GM18520 (cell line): Measurements from ENCODE around the gene LSM2.
"Not testable (repeated sequence)": the region's sequence is repeated elsewhere in the genome, so short reads cannot be mapped to it uniquely, and the experiment has no call there.

Experiments
- ATAC-seq: cut with Tn5 transposase; IDR thresholded peaks from one replicate; pipeline ENCODE4 v1.9.1; 2021; ENCODE audit not compliant: unreplicated experiment

The LSM2 gene

DNA sequence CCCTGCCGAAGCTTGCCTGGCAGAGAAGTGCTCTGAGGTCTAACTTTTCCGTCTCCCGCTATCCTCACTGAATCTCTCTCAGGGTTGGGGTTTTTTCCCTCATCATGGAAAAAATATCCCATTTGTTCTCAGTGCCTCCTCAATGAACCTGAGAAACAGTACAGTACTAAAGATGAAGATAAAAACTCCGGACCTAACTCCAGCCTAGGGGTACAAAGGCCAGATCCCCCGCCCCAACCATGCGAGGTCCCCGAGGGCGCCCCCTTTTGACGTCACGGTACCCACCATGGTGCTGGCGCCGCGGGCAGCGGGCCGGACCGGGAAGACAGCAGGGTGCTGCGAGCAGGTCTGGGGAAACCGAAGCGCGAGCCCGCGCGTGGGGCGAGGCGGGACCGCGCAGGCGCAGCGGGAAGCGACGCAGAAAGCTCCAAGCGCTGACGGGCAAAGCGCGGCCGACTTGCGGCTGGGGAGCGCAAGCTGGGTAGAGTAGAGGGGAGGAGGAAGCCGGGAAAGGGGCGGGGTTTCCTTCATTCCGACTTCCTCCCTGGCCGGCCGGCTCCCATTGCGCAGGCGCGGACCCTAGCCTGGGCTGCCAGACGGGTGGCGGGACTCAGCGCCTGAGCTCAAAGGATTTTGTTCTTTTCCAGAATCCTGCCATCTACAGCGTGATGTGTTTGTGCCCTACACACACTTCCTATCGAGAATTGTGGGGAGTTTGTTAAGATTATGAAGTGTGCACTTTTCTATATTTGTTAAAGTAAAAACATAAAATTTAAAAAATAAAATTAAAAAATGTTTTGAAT lies at the start of gene LSM2:
TSS of gene LSM2 (minus strand) at position 497 of the 803 bp plus-strand sequence. CDS start at position 288, 209 bp downstream.
- ATAC-seq, result peak; percentile 87

DNA sequence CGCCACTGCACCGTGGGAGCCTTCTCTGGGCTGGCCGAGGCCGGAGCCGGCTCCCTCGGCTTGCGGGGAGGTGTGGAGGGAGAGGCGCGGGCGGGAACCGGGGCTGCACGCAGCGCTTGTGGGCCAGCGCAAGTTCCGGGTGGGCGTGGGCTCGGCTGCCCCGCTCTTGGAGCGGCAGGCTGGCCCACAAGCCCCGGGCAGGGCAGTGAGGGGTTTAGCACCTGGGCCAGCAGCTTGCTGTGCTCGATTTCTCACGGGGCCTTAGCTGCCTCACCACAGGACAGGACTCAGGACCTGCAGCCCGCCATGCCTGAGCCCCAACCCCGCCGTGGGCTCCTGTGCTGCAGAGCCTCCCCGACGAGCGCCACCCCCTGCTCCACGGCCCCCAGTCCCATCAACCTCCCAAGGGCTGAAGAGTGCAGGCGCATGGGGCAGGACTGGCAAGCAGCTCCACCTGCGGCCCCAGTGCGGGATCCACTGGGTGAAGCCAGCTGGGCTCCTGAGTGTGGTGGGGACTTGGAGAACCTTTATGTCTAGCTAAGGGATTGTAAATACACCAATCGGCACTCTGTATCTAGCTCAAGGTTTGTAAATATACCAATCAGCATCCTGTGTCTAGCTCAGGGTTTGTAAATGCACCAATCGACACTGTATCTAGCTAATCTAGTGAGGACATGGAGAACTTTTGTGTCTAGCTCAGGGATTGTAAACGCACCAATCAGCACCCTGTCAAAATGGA lies 45.4 kb upstream of the LSM2 start:
- ATAC-seq, result not testable (repeated sequence)

- no peak for ATAC-seq
Measured at GRCh38 chr6:31851485-31851832, 44.7 kb upstream of the LSM2 start.

GRCh38 chr6:31850765-31851484 lies 44.2 kb upstream of the LSM2 start:
- no peak for ATAC-seq

GRCh38 chr6:31847276-31847978 lies 40.7 kb upstream of the LSM2 start:
- ATAC-seq, result no peak

DNA sequence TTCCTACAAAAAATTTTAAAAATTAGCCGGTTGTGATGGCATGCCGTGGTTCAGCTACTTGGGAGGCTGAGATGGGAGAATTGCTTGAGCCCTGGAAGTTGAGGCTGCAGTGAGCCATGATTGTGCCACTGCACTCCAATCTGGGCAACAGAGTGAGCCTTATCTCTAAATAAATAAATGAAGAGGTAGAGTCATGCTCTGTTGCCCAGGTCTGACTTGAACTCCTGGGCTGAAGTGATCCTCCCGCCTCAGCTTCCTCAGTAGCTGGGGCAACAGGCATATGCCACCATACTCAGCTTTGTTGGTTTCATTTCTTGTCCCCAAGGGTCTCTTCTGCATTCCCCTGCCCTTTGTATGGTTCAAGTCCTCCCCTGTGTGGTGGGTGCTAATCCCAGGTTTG lies 37.7 kb upstream of the LSM2 start:
- ATAC-seq, result no peak

DNA sequence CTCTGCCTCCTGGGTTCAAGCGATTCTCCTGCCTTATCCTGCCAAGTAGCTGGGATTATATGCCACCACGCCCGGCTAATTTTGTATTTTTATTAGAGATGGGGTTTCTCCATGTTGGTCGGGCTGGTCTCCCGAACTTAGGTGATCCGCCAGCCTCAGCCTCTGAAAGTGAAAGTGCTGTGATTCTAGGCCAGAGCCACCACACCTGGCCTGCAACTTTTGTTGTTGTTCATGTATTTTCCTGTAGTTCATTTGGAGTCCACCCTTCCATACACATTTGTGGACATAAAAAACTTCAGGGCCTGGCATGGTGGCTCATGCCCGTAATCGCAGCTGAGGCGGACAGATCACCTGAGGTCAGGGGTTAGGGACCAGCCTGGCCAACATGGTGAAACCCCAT lies 35.3 kb upstream of the LSM2 start:
- no peak for ATAC-seq

DNA sequence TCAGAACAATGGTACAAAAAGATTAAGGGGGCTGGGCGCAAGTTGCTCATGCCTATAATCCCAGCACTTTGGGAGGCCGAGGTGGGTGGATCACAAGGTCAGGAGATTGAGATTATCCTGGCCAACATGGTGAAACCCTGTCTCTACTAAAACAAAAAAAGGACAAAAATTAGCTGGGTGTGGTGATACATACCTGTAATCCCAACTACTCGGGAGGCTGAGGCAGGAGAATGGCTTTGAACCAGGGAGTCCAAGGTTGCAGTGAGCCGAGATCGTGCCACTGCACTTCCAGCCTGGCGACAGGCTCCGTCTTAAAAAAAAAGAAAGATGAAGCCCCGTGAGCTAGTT lies 33.0 kb upstream of the LSM2 start:
- ATAC-seq, result not testable (repeated sequence)

DNA sequence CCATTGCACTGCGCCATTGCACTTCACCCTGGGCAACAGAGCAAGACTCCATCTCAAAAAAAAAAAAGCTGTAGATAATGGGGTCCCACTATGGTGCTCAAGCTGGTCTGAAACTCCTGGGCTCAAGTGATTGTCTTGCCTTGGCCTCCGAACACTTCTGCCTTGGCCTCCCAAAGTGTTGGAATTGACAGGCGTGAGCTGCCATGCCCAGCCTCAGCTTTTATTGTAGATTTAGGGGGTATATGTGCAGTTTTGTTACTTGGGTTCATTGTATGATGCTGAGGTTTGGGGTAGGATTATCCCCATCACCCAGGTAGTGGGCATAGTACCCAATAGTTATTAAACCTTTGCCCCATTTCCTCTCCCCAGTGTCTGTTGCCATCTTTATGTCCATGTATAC lies 32.2 kb upstream of the LSM2 start:
- no peak for ATAC-seq

DNA sequence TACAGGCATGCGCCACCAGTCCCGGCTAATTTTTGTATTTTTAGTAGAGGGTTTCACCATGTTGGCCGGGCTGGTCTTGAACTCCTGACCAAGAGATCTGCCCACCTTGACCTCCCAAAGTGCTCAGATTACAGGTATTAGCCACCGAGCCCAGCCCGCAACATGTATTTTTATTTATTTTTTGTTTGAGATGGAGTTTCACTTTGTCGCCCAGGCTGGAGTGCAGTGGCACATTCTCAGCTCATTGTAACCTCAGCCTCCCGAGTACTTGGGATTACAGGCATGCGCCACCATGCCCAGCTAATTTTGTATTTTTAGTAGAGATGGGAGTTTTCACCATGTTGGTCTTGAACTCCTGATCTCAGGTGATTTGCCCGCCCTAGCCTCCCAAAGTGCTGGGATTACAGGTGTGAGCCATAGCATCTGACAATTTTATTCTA lies 31.4 kb upstream of the LSM2 start:
- not testable (repeated sequence) for ATAC-seq

DNA sequence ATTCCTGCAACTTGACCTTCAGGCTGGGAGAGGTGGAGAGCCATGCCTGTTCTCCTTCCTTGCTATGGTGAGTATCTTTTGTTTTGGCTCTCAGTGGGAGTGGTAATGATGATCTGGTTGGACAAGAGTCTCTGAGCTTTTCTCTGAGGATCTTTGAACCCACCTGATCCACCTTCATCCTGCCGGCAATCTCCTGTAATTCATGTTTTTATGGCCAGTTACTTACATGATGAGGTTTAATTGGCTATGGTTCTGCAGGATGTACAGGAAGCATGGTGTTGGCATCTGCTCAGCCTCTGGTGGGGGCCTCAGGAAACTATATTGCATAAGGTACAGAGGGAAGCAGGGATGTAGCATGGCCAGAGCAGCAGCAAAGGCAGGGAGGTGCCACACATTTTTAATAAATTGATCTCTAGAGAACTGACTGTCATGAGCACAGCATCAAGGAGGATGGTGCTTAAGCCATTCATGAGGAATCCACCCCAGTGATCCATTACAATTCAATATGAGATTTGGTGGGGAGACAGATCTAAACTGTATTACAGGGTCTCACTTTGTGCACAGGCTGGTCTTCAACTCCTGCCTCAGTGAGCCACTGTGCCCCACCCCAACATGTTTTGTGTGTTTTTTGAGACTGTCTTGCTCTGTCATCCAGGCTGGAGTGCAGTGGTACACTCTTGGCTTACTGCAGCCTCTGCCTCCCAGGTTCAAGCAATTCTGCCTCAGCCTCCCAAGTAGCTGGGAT lies 30.8 kb upstream of the LSM2 start:
- no peak for ATAC-seq

DNA sequence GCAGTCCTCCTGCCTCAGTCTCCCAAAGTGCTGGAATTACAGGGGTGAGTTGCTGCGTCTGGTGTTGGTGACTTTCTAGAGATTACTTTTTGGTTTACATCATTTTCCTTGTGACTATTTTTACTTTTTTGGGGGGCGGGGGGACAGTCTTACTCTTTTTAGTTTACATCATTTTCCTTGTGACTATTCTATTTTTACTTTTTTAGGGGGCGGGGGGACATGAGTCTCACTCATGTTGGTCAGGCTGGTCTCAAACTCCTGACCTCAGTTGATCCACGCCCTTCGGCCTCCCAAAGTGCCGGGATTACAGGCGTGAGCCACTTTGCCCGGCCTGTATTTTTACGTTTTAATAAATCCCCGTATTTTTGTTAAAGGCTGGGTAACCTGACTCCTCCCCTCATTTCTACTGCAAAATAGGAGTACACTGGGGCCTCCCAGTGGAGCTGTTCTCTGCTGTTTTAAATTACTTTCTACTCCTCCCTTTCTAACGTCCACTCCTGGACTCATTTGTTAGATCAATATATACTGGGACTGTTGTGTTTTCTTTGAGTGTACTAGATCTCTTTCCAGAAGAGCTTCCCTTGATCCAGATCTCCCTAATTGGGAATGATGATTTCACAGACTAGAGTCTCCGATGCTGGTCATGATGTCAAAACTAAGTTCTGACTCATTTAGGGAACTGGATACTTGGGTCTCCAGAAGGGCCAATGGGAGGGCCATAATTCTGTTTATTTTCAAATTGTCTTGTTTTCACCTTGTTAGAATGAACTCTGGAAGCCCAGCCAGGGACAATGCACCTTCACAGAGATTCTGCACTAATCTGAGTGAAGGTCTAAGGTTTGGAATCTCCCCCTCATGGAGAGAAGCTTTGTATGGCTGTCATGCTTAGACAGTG lies 30.0 kb upstream of the LSM2 start:
- ATAC-seq, result no peak

- no peak for ATAC-seq
Measured at GRCh38 chr6:31836047-31836473, 29.3 kb upstream of the LSM2 start.

DNA sequence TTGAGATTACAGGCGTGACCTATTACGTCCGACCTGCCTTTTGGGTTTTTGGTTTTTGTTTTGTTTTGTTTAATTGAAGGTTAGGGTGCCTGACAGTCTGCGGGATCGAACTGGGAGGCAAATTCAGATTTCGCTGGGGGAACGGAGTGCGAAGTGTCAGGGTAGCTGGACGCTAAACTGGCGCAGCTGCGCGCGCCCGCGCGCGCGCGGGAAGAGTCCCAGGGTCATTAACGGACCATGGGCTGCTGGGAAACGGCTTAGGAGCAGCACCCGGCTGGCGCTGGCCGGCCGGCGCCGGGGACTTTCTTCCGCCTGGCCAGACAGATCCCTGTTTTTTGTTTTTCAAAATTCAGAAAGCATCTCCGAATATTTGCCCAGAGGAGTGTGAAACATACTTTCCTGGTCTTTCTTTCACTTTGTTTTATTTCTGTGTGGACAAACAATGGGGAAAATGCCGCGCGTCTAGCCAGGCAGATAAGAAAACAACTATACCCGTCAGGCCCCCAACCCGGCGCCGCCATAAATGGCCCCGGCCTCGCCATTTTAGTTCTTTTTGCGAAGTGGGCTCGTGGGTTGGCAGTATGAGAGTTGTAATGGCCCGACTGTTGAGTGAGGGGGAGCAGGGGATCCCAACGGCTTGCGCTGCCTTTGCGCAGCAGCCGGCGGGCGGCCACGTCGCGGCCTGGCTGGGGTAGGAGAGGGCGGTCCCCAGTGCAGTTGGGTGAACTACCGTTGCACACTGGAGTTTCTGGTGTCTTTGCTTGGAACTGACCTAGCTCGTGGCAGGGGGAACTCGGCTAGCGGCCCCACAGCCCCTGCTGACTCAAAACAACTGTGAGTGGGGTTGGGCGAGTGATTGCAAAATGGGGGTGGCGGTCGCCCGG lies 27.8 kb upstream of the LSM2 start:
- no peak for ATAC-seq

DNA sequence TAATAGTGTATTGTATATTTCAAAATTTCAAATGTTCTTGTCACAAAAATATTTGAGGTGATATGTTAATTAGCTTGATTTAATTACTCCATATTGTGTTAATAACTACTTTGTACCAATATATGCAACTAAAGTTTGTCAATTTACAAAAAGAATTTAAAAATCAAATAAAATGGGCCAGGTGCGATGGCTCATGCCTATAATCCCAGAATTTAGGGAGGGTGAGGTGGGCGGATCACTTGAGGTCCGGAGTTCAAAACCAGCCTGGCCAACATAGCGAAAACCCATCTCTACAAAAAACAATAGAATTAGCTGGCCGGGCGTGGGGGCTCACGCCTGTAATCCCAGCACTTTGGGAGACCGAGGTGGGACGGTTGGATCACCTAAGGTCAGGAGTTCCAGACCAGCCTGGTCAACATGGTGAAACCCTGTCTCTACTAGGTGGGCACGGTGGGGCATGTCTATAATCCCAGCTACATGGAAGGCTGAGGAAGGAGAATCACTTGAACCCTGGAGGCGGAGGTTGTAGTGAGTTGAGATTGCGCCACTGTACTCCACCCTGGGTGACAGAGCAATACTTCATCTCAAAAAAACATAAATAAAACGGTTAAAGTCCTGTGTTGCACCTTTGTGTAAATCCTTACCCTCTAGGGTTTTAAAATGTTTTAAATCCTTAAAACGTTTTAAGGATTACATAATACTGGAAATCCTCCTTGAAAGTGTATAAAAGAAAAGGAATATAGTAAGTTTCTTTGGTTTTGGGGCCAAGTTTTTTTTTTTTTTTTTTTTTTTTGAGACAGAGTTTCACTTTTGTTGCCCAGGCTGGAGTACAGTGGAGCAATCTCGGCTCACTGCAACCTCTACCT lies 24.8 kb upstream of the LSM2 start:
- no peak for ATAC-seq

GRCh38 chr6:31830886-31831335 lies 24.1 kb upstream of the LSM2 start:
- no peak for ATAC-seq

DNA sequence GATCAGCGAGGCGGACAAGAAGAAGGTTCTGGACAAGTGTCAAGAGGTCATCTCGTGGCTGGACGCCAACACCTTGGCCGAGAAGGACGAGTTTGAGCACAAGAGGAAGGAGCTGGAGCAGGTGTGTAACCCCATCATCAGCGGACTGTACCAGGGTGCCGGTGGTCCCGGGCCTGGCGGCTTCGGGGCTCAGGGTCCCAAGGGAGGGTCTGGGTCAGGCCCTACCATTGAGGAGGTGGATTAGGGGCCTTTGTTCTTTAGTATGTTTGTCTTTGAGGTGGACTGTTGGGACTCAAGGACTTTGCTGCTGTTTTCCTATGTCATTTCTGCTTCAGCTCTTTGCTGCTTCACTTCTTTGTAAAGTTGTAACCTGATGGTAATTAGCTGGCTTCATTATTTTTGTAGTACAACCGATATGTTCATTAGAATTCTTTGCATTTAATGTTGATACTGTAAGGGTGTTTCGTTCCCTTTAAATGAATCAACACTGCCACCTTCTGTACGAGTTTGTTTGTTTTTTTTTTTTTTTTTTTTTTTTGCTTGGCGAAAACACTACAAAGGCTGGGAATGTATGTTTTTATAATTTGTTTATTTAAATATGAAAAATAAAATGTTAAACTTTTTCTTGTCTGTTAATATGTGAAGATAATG lies 23.0 kb upstream of the LSM2 start:
- no peak for ATAC-seq
